ENCODE data around the gene SNX10.

Gene SNX10

DNA sequence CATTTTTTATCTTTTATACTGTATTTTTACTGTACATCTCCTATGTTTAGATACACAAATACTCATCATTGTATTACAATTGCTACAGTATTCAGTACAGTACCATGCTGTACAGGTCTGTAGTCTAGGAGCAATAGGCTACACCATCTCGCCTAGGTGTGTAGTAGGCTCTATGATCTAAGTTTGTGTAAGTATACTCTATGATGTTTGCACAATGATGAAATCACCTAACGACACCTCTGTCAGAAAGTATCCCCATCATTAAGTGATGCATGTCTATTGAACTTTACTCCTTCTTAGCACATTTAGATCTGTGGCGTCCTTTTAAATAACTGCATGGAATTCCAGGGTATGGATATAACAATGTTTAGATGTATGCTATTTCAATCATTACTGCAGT lies 112.0 kb downstream of the SNX10 start:
- no peaks in the 10 kb centered on the region for H3K36me3 ChIP-seq (ENCODE audit: control insufficient read depth, insufficient read depth, low read length)

GRCh38 chr7:26404189-26404996 lies 112.7 kb downstream of the SNX10 start:
- H3K4me3 ChIP-seq (ENCODE audit: low read length) = no peak overlapping the region
- no peaks in the 10 kb centered on the region for H3K36me3 ChIP-seq (ENCODE audit: control insufficient read depth, insufficient read depth, low read length)
- H3K4me1 ChIP-seq (ENCODE audit: control insufficient read depth, insufficient read depth, low read length) = no peaks in the 10 kb centered on the region
- peaks cover under 1% of the 10 kb centered on the region for H3K27me3 ChIP-seq (ENCODE audit: control insufficient read depth, insufficient read depth, low read length)
- no peaks in the 10 kb centered on the region for H3K9me3 ChIP-seq (ENCODE audit: control insufficient read depth, low read length)
- no peak overlapping the region for H3K9ac ChIP-seq (ENCODE audit: low read length)

More for the DNA sequence above, 112.0 kb downstream of the SNX10 start:
- H3K27me3 ChIP-seq (ENCODE audit: control insufficient read depth, insufficient read depth, low read length) = peaks cover 8% of the 10 kb centered on the region
- H3K4me3 ChIP-seq (ENCODE audit: low read length) = no peak overlapping the region
- no peaks in the 10 kb centered on the region for H3K9me3 ChIP-seq (ENCODE audit: control insufficient read depth, low read length)
- no peaks in the 10 kb centered on the region for H3K4me1 ChIP-seq (ENCODE audit: control insufficient read depth, insufficient read depth, low read length)
- no peak overlapping the region for H3K9ac ChIP-seq (ENCODE audit: low read length)

DNA sequence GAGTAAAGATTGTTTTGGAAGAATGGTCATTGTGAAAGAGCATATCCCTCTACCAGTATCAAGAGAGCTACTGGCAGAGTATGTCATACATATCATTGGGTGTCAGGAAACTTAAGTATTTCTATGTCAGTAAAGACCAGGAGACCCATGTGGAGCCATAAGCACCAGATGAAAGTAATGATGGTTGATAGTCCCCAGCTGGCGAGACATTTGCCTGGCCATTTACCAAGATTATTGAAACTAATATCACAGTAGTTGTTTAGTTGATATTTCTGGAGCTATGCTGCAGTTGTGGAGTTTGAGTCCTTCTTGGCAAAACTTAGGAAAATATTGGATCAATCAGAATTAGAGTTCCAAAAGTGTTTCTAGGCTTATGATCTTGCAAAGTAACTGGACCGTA lies 114.8 kb downstream of the SNX10 start:
- H3K27me3 ChIP-seq (ENCODE audit: control insufficient read depth, insufficient read depth, low read length) = no peaks in the 10 kb centered on the region
- no peaks in the 10 kb centered on the region for H3K4me1 ChIP-seq (ENCODE audit: control insufficient read depth, insufficient read depth, low read length)
- H3K9ac ChIP-seq (ENCODE audit: low read length) = no peak overlapping the region
- H3K4me3 ChIP-seq (ENCODE audit: low read length) = no peak overlapping the region
- no peaks in the 10 kb centered on the region for H3K9me3 ChIP-seq (ENCODE audit: control insufficient read depth, low read length)
- no peaks in the 10 kb centered on the region for H3K36me3 ChIP-seq (ENCODE audit: control insufficient read depth, insufficient read depth, low read length)

DNA sequence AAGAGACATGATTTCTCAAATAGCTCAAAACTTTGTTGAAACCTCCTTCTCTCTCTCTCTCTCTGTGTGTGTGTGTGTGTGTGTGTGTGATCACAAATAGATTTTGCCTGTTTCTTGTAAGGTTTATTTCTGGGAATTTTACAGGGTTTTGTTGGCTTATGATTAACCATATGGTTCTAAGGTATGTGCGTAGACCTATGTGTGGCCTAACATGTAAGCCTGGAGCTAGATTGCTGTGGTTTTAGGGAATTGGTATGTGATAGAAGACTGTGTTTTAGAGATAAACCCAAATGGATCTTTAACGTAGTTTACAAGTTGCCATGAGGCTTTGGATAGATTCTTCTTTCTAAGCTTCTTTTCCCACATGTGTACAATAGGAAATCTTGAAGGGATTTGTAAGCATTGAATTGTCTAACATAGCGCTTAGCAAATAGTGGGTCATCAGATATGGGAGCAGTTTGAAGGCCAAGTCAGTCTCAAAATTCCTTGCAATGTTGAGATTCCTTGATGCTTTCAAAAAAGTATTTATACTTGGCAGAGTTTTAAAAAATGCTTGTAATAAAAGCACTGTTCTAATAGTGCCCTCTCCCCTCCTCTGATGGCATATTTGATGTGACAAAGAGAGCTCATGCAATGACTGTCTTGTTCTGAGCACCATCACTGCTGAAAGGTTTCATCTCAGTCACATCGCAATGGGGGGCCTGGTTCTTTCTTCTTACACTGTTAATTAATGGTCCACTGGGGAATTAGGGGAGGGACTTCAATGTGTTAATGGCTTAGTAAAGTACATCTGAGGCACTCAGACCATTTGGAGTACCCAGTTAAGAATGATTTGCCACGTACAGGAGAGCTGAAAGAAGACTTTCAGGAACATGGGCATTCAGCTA lies 118.2 kb downstream of the SNX10 start:
- H3K4me3 ChIP-seq (ENCODE audit: low read length) = no peak overlapping the region
- H3K27me3 ChIP-seq (ENCODE audit: control insufficient read depth, insufficient read depth, low read length) = no peaks in the 10 kb centered on the region
- H3K9ac ChIP-seq (ENCODE audit: low read length) = no peak overlapping the region
- no peaks in the 10 kb centered on the region for H3K4me1 ChIP-seq (ENCODE audit: control insufficient read depth, insufficient read depth, low read length)
- H3K9me3 ChIP-seq (ENCODE audit: control insufficient read depth, low read length) = no peaks in the 10 kb centered on the region
- H3K36me3 ChIP-seq (ENCODE audit: control insufficient read depth, insufficient read depth, low read length) = no peaks in the 10 kb centered on the region

DNA sequence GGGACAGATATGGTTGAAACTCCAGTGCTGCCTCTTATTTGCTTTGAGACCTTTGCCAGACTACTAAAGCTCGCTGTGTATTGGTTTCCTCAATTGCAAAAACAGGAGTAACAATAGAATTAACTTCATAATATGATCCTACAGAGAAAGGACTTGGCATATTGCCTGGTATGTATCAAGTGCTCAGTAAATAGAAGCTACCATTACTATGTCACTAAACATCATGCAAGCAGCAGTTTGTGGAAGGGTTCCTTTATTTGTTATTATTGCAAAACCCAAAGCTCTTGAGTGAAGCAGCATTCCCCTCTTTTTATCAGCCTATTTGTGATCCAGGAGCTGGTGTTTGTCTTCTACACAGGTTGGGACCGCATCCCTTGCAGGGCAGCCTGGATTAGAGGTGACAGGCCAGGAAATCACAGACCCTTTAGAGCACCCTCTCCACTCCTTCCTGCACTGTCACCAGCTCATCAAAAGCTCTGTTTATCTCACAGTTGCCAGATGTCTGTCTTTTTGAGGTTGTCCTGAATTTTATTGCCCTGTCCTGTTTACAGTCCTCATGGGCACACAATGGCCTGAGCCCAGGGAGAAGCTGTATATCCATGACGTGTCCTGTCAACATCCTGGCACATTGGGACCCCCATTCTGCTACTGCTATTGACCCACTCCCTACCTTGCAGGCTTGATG lies 121.5 kb downstream of the SNX10 start:
- H3K9ac ChIP-seq (ENCODE audit: low read length) = no peak overlapping the region
- no peaks in the 10 kb centered on the region for H3K27me3 ChIP-seq (ENCODE audit: control insufficient read depth, insufficient read depth, low read length)
- no peaks in the 10 kb centered on the region for H3K4me1 ChIP-seq (ENCODE audit: control insufficient read depth, insufficient read depth, low read length)
- H3K9me3 ChIP-seq (ENCODE audit: control insufficient read depth, low read length) = no peaks in the 10 kb centered on the region
- H3K36me3 ChIP-seq (ENCODE audit: control insufficient read depth, insufficient read depth, low read length) = no peaks in the 10 kb centered on the region
- no peak overlapping the region for H3K4me3 ChIP-seq (ENCODE audit: low read length)

DNA sequence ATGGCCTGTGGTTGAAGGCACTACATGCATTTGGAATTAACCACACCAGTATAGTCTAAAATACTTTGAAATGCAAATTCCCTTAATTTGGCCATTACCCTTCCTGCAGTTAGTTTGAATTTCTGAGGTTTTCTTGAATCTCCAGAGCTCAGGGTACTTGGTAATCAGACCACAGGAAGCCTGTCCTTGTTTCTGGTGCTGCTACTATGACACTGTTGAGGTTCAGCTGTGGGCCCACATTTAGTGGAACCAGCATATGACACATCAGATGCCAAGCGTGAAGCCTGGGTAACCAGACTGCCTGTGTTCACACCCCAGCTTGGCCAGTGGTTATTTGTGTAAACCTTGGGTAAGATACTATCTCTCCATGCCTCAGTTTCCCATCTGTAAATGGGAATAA lies 124.3 kb downstream of the SNX10 start:
- no peaks in the 10 kb centered on the region for H3K4me1 ChIP-seq (ENCODE audit: control insufficient read depth, insufficient read depth, low read length)
- no peaks in the 10 kb centered on the region for H3K36me3 ChIP-seq (ENCODE audit: control insufficient read depth, insufficient read depth, low read length)
- no peak overlapping the region for H3K9ac ChIP-seq (ENCODE audit: low read length)
- no peak overlapping the region for H3K4me3 ChIP-seq (ENCODE audit: low read length)
- H3K9me3 ChIP-seq (ENCODE audit: control insufficient read depth, low read length) = no peaks in the 10 kb centered on the region
- no peaks in the 10 kb centered on the region for H3K27me3 ChIP-seq (ENCODE audit: control insufficient read depth, insufficient read depth, low read length)

- H3K4me1 ChIP-seq (ENCODE audit: control insufficient read depth, insufficient read depth, low read length) = no peaks in the 10 kb centered on the region
- H3K9ac ChIP-seq (ENCODE audit: low read length) = no peak overlapping the region
- no peaks in the 10 kb centered on the region for H3K27me3 ChIP-seq (ENCODE audit: control insufficient read depth, insufficient read depth, low read length)
- no peak overlapping the region for H3K4me3 ChIP-seq (ENCODE audit: low read length)
- no peaks in the 10 kb centered on the region for H3K36me3 ChIP-seq (ENCODE audit: control insufficient read depth, insufficient read depth, low read length)
- no peaks in the 10 kb centered on the region for H3K9me3 ChIP-seq (ENCODE audit: control insufficient read depth, low read length)
Observed at GRCh38 chr7:26417911-26418413, 126.3 kb downstream of the SNX10 start.

DNA sequence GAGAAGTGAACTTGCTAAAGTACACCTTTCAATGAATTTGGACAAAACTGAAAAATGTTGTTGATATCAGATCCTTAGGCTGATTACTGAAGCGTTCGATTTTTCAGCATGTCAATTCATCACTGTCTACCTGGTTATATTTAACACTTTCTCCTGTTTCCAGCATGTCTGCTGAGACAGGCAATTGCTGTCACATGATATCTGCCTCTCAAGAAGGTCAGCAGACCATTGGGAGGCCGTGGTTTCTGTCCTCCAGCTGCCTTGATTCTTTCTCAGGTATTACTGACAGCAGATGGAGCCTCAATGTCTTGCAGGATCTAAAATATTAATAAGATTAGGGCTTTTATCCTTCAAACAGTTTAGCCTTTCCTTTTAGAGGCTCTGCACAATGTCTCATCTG lies 127.5 kb downstream of the SNX10 start:
- no peaks in the 10 kb centered on the region for H3K27me3 ChIP-seq (ENCODE audit: control insufficient read depth, insufficient read depth, low read length)
- no peaks in the 10 kb centered on the region for H3K4me1 ChIP-seq (ENCODE audit: control insufficient read depth, insufficient read depth, low read length)
- H3K4me3 ChIP-seq (ENCODE audit: low read length) = no peak overlapping the region
- H3K9ac ChIP-seq (ENCODE audit: low read length) = no peak overlapping the region
- no peaks in the 10 kb centered on the region for H3K36me3 ChIP-seq (ENCODE audit: control insufficient read depth, insufficient read depth, low read length)
- no peaks in the 10 kb centered on the region for H3K9me3 ChIP-seq (ENCODE audit: control insufficient read depth, low read length)

- no peaks in the 10 kb centered on the region for H3K9me3 ChIP-seq (ENCODE audit: control insufficient read depth, low read length)
- H3K27me3 ChIP-seq (ENCODE audit: control insufficient read depth, insufficient read depth, low read length) = no peaks in the 10 kb centered on the region
- no peak overlapping the region for H3K4me3 ChIP-seq (ENCODE audit: low read length)
- no peaks in the 10 kb centered on the region for H3K4me1 ChIP-seq (ENCODE audit: control insufficient read depth, insufficient read depth, low read length)
- no peaks in the 10 kb centered on the region for H3K36me3 ChIP-seq (ENCODE audit: control insufficient read depth, insufficient read depth, low read length)
- no peak overlapping the region for H3K9ac ChIP-seq (ENCODE audit: low read length)
Observed at GRCh38 chr7:26420422-26421019, 128.9 kb downstream of the SNX10 start.

DNA sequence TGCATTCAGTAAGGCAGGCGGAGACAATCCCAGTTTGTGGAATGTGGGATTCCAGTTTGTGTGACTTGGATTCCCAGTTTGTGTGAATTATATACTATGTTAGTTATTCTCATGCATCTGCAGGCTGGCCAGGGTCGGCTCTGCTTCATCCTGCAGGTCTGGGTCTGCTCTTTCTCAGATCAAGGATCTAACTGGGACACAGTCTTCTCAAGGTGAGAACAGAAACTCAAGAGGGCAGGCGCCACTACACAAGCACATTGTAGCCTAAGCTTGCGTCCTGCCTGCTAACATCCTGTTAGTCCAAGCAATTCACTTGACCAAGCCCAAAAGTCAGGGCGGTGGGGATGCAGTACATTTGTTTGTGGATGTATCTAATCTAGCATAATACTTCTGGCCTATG lies 131.1 kb downstream of the SNX10 start:
- Histone ChIP-seq H3K27me3 (ENCODE audit: control insufficient read depth, insufficient read depth, low read length) (peaks cover 2% of the 10 kb centered on the region), H3K9ac (ENCODE audit: low read length) (no peak overlapping the region), H3K36me3 (ENCODE audit: control insufficient read depth, insufficient read depth, low read length) (no peaks in the 10 kb centered on the region), H3K9me3 (ENCODE audit: control insufficient read depth, low read length) (no peaks in the 10 kb centered on the region), H3K4me1 (ENCODE audit: control insufficient read depth, insufficient read depth, low read length) (no peaks in the 10 kb centered on the region), H3K4me3 (ENCODE audit: low read length) (no peak overlapping the region)

GRCh38 chr7:26423436-26423835 lies 131.8 kb downstream of the SNX10 start:
- H3K4me1 ChIP-seq (ENCODE audit: control insufficient read depth, insufficient read depth, low read length) = no peaks in the 10 kb centered on the region
- H3K9me3 ChIP-seq (ENCODE audit: control insufficient read depth, low read length) = no peaks in the 10 kb centered on the region
- H3K9ac ChIP-seq (ENCODE audit: low read length) = no peak overlapping the region
- H3K36me3 ChIP-seq (ENCODE audit: control insufficient read depth, insufficient read depth, low read length) = no peaks in the 10 kb centered on the region
- peaks cover 2% of the 10 kb centered on the region for H3K27me3 ChIP-seq (ENCODE audit: control insufficient read depth, insufficient read depth, low read length)
- H3K4me3 ChIP-seq (ENCODE audit: low read length) = no peak overlapping the region
